Stimulated activated naive CD4-positive, alpha-beta T cell treated with Interleukin-2 at 50 U/mL for 16 hours (primary cell): ENCODE measurements around the gene MS4A10.
A peak's percentile ranks its signal among the peaks of the same experiment; 100 is the strongest.

ENCODE experiments used
- DNase-seq: peaks from one replicate; lab custom pipeline; 2025; lab: John Stamatoyannopoulos, UW

Gene MS4A10

GRCh38 chr11:60765355-60765754, 19.8 kb upstream of the MS4A10 start:
- no peak for DNase-seq

DNA sequence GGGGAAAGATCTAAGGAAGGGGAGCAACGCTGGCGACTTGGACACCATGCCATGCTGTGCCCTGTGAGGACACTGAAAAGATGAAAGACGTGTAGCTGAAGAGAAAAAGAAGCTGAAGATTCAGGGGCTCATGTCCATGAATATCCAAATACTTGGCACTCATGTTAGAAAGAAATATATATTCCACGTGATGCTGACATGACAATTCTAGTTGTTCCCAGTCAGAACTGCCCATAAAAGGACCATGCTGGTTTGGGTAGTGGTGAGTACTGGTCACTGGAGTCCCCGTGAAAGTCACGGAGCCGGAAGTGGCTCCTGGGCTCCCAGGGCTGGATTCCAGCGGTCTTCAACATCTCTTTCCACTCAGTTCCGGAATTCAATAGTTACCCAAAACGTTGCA, 18.6 kb upstream of the MS4A10 start:
- no peak for DNase-seq

GRCh38 chr11:60767388-60767811, 17.7 kb upstream of the MS4A10 start:
- no peak for DNase-seq

DNA sequence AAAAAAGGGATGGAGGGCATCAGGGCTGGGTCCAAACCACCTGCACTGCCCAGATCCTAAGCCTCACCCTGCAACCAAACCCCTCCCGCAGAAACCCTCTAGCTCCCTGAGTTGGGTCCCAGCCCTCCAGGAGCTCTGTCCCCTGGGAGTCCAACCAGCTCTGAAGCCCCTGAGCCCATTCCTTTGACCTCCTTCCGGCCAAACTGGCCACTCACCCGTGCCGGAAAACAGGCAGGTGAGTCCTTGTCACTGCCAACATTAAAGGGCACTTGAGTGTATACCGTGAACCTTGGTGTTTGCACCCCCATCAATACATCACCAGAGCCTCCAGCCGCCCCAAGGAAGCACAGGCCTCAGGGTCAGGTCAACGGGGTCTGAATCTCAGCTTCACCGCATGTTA, 16.9 kb upstream of the MS4A10 start:
- no peak for DNase-seq

DNA sequence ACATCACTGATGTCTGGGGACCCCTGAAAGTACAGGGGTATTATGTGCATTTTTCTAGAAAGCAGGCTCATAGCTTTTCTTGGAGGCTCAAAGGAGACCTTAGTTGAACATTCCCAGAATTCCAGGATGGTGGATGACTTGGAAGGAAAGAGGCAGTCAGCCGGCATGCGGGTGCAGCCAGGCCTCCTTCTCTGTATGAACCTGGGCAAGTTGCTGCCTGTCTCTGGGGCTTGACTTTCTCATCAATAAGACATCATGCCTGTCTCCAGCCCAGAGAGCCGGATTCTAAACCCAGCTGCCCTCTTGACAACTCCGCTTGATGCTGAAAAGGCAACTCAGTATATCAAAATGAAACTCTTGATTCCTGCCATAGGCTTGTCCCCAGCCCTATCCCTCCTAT, 15.9 kb upstream of the MS4A10 start:
- DNase-seq: no peak

DNA sequence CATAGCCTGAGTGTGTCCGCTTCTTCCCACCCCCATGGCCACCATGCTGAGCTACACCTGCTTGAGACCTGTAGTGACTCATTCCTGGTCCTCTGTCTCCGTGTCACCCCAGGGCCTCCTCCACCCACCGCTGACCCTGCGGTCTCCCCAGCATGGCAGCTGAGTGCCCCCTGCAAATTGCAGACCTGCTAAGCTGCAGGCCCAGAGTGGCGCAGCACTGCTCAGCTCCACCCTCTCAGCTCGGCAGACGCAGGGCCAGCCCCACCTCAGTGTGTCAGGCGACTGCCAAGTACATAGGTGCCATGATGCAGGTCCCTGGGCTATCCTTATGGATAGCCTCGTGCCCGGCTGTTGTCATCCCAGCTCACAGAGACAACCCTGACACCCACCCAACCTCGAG, 15.3 kb upstream of the MS4A10 start:
- DNase-seq: no peak

DNA sequence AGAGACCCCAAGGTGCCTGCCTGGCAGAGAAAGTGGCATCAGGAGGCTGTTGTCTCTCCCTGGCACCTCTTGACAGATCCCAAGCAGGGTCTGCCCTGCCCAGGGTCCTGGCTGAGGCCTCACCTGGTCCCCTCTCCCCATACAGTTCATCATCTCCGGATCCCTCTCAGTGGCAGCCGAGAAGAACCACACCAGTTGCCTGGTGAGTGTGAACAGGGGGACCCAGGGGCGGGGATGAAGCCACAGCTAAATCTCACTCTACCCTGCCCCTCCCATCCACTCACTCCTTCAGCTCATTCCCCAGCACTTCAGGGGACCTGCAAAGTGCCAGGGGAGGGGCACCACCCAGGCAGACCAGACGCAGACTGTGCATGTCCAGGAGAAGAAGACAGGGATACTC, 14.0 kb upstream of the MS4A10 start:
- DNase-seq: no peak

GRCh38 chr11:60771879-60772525, 13.1 kb upstream of the MS4A10 start:
- DNase-seq: no peak

DNA sequence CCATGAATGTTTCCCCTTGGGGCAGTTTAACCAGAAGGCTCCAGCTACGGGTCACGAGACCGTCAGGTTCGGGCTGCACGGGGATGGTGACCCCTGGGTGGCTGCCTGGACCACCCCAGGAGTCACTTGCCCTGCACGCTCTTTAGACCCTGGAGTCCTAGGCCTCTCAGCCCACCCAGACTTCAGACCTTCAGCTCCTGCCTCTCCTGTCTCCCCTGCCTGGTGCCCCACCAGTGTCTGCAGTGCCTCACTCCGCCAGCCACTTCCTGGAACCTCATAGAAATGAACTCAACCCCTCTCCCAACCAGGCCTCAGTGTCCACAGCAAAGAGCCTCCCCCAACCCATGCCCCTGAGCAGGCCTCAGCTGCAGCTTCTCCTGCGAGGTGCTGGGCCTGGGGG, 12.5 kb upstream of the MS4A10 start:
- no peak for DNase-seq

DNA sequence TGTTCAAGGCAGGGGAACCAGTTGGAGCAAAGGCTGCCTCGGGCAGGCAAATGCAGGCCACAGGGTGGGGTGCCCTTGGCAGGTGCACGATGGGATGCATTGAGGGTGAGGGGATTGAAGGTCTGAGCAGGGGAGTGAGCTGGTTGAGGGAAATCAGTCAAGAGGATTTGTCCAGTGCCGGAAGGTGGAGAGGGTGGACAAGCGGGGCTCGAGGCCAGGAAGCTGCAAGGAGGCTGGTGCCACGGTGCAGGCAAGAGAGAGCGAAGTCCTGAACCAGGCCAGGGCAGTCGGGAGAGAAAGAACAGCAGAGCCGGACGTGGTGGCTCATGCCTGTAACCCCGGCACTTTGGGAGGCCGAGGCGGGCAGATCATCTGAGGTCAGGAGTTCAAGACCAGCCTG, 10.4 kb upstream of the MS4A10 start:
- no peak for DNase-seq

GRCh38 chr11:60775420-60775961, 9.6 kb upstream of the MS4A10 start:
- DNase-seq: peak; percentile 55

- no peak for DNase-seq
Measured at GRCh38 chr11:60776167-60776566, 9.0 kb upstream of the MS4A10 start.

GRCh38 chr11:60777106-60777505, 8.0 kb upstream of the MS4A10 start:
- no peak for DNase-seq

GRCh38 chr11:60777572-60777971, 7.6 kb upstream of the MS4A10 start:
- no peak for DNase-seq

DNA sequence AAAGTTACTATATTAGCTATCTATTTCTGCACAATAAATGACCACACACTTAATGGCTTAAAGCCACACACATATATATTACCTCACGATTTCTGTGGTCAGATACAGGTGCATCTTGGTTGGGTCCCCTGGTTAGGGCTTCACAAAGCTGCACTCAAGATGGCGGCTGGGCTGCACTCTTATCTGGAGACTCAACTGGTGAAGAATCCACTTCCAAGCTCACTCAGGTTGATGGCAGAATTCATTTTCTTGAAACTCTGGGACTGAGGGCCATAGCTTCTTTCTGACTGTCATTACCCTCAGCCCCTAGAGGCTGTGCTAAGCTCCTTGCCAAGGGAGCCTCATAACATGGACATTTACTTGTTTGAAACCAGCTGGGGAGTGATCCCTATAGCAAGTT, 5.1 kb upstream of the MS4A10 start:
- DNase-seq: no peak

GRCh38 chr11:60780774-60781173, 4.4 kb upstream of the MS4A10 start:
- no peak for DNase-seq

DNA sequence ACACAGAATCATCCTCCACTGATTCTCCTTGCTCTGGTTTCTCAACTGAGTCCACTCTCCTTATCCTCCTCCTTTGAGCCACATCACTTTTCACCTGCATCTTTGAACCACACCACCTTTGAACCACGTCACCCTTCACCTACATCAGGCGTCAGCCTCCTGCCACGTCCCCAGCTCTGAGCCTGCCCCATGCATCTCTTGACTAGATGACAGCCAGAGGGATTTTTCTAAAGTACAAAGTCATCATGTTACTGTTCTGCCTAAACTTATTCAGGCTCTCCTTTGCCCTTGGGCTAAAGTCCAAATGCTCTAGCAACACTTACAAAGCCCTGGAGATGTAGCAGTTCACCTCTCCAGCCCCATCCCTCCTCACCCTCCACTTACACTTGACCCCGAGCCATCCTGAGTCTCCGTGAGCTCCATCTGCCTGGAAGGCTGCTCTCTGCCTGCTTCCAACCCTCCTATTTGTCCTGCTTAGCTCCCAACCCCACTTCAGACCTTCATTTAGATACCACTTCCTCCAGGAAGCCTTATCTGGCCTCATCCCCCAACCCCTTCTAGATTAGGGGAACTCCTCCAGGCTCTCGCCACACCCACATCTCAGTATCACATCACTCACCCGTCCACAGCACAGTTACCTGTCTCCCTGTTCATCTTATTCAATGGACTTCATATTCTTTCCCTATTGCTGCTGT, 3.7 kb upstream of the MS4A10 start:
- no peak for DNase-seq

GRCh38 chr11:60781981-60782316, 3.2 kb upstream of the MS4A10 start:
- no peak for DNase-seq

GRCh38 chr11:60782393-60783140, 2.6 kb upstream of the MS4A10 start:
- no peak for DNase-seq

DNA sequence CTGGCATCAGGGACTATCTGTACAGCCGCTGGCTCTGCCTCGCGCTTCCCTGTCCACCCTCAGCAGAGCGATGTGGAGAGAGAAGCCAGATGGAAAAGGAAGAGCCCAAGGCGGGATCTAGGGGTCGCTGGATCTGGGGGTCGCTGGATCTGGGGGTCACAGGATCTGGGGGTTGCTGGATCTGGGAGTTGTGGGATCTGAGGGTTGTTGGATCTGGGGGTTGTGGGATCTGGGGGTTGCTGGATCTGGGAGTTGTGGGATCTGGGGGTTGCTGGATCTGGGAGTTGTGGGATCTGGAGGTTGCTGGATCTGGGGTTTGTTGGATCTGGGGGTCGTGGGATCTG, 2.0 kb upstream of the MS4A10 start:
- no peak for DNase-seq

GRCh38 chr11:60783911-60784310, 1.2 kb upstream of the MS4A10 start:
- no peak for DNase-seq

- no peak for DNase-seq
Measured at GRCh38 chr11:60785806-60786361, 751 bp downstream of the MS4A10 start.
